ENCODE data around the gene ANKRD18A. TPM values are rescaled to one million over a fixed set of nuclear protein-coding genes. Genes with fewer than 3 reads are reported as not detected.

The ANKRD18A gene
- total and polyA plus RNA-seq, 2 of the 8 experiments (the other 6 are each of a cell fraction or from before 2014, with no cell fraction given): 0.68 to 4.0 TPM

- H4K5ac ChIP-seq (ENCODE audit: insufficient read length, low read depth, low read length): no peak overlapping the region
- no peak overlapping the region for H2AFZ ChIP-seq (ENCODE audit: low read length)
- CTCF ChIA-PET (ENCODE audit: partially characterized antibody): no interaction called here
- no peaks in the 10 kb centered on the region for H4K20me1 ChIP-seq (replicated peaks in 1 of 2; ENCODE audit: control insufficient read depth in 1 of 2, insufficient read depth in 2 of 2, low read length in 2 of 2)
- H3K79me1 ChIP-seq (ENCODE audit: low read depth, low read length): no peaks in the 10 kb centered on the region
- no peak overlapping the region for H3K14ac ChIP-seq (ENCODE audit: insufficient read length)
- no peak for FAIRE-seq
- H2BK12ac ChIP-seq (ENCODE audit: low read depth, low read length): no peak overlapping the region
- H3K27ac ChIP-seq (ENCODE audit: low read depth, low read length): no peak overlapping the region
- WGBS, 2 experiments (ENCODE audit: extremely low coverage in 1 of 2, insufficient coverage in 1 of 2, insufficient read length in 1 of 2, insufficient replicate concordance in 2 of 2, low coverage in 1 of 2, low lambda C conversion rate in 2 of 2, missing lambda C conversion rate in 1 of 2): 91% methylated on average over 8 of the region's 8 CpGs; no CpG with 5 or more reads in 1 of the 2 experiments
- DNase-seq (ENCODE audit: low read depth in 1 of 2, low spot score in 2 of 2): no peak
- no peak overlapping the region for H3K4ac ChIP-seq (replicated peaks; ENCODE audit: insufficient read length, low read depth, low read length)
- no peak overlapping the region for H2AK5ac ChIP-seq (ENCODE audit: low read depth, low read length)
- H2BK120ac ChIP-seq (replicated peaks; ENCODE audit: low read depth, low read length): no peak overlapping the region
- H3K23ac ChIP-seq (ENCODE audit: insufficient read length): no peak overlapping the region
- no peaks in the 10 kb centered on the region for H3K79me2 ChIP-seq (ENCODE audit: control insufficient read depth in 1 of 2, insufficient read depth in 2 of 2, low read length in 2 of 2)
- H4K8ac ChIP-seq (ENCODE audit: extremely low read depth, insufficient read depth, low read length): no peak overlapping the region
- H3K9ac ChIP-seq (replicated peaks in 1 of 4; ENCODE audit: extremely low read depth in 1 of 4, low read depth in 3 of 4, low read length in 3 of 4): no peak overlapping the region
- H3K4me3 ChIP-seq (ENCODE audit: extremely low read depth in 1 of 4, insufficient read depth in 2 of 4, low read depth in 3 of 4, low read length in 4 of 4): no peak overlapping the region
- no peak overlapping the region for H3K4me2 ChIP-seq (ENCODE audit: insufficient read depth in 1 of 2, low read depth in 2 of 2, low read length in 2 of 2)
- no peaks in the 10 kb centered on the region for H3K27me3 ChIP-seq (replicated peaks in 1 of 4; ENCODE audit: control insufficient read depth in 3 of 4, extremely low read depth in 1 of 4, insufficient read depth in 3 of 4, low read length in 3 of 4)
- H2BK20ac ChIP-seq (ENCODE audit: low read length): no peak overlapping the region
- H2BK5ac ChIP-seq (ENCODE audit: low read depth, low read length): no peak overlapping the region
- no peak overlapping the region for H2BK15ac ChIP-seq (ENCODE audit: low read length)
- H3K56ac ChIP-seq (replicated peaks; ENCODE audit: insufficient read length, low read depth, low read length): no peak overlapping the region
- POLR2A ChIA-PET (ENCODE audit: partially characterized antibody): no interaction called here
- H3K18ac ChIP-seq (ENCODE audit: extremely low read depth, low read length): no peak overlapping the region
- H3K4me1 ChIP-seq (replicated peaks in 1 of 4; ENCODE audit: control insufficient read depth in 3 of 4, insufficient read depth in 4 of 4, low read length in 3 of 4): no peaks in the 10 kb centered on the region
- H3K9me3 ChIP-seq (ENCODE audit: insufficient read depth in 2 of 2, low read depth in 1 of 2, low read length in 1 of 2): no peaks in the 10 kb centered on the region
- no peaks in the 10 kb centered on the region for H3K36me3 ChIP-seq (ENCODE audit: control insufficient read depth in 2 of 4, insufficient read depth in 4 of 4, low read length in 3 of 4)
- no peak overlapping the region for H4K91ac ChIP-seq (replicated peaks; ENCODE audit: insufficient read length, low read length)
- no peaks in the 10 kb centered on the region for H3K23me2 ChIP-seq (ENCODE audit: low read depth, low read length)
- no peak for TF ChIP-seq PHF8 (conservative IDR thresholded peaks at IDR 0.05; ENCODE audit: low read depth, low read length)
- no peak for TF ChIP-seq KDM4A (IDR thresholded peaks at IDR 0.05; ENCODE audit: low read depth, low read length, severe bottlenecking)
These were observed 31.1 kb upstream of the ANKRD18A start for GRCh38 chr9:38651400-38652042.

Measured in H1 (cell line).